NCI-H510A (cell line): Measurements from ENCODE around the gene SESN1.
"Not testable (repeated sequence)": the region's sequence is repeated elsewhere in the genome, so short reads cannot be mapped to it uniquely, and the experiment has no call there.

Experiments used
- DNase-seq: peaks from one replicate; lab custom pipeline; 2025; lab: John Stamatoyannopoulos, UW

Gene SESN1

DNA sequence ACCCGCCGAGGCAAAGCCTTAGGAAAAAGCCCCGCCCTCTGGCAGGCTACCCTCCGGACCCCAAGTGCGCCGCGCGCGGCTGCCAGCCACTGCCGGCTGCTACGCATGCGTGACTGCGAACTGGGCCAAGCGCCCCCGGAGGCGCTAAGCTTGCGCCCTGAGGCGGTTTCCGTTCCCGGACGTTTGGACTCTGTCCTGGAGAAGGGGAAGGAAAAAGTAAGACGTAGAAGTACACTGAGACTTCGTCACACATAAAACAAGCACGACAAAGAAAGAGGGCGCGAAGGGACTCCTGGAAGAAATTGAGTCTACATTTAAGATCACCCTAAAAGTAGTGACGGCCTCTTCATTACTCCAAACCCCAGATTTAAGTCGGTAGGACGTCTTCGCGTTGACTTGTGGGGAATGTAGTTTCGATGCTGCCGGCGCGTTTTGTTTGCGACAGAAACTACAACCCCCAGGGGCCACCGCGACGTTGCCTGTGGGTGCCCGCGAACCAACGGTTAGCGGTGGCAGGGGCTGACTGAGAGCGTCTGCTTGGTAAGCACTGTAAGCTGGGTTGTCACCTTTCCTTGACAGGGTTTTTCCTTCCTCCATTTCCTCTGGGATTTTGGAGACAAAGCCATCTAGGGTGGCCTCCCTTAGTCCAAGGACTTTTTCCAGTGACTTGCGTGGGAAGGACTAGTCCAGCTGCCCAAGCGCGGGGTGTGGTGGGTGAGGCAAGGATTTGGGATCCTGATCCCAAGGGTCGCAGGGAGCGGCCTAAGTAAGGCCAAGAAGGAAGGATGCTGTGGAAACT lies 589 bp upstream of the SESN1 start, which contains the start of gene CEP57L1:
Gene CEP57L1 (plus strand): TSS at position 472 of the 799 bp plus-strand sequence. CDS start 49,715 bp downstream, outside the sequence.
- peak; percentile 60 for DNase-seq

DNA sequence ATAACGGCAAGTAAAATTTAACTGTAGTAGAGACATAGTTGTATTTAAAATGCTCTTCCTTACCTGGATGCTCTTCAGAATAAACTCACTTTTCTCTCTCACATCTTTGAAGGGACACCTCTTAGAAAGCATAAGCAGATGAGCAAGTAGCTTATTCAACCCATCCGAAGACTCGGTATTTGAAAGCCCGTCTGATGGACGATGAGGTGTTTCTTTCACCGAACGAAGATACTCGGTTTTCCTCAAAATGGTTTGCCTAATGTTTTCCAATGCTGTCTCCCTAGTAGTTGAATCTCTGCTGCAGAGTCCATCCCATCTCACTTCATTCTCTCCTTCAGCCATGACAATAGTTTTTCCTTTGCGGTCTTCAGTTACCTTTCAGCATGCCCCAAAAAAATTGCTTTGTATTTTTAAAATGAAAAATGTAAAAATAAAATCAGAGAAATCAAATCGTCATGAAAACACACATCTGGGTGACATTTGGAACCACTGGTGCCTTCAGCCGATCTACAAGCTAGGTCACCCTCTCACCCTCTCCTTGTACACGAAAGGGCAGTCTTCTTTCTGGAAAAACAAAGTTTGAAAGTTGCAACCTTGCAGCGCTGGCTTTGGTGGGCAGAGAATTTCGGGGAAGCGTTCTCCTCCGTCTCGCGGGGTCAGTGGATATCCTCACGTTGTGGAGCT lies 772 bp downstream of the SESN1 start:
- DNase-seq, result no peak

DNA sequence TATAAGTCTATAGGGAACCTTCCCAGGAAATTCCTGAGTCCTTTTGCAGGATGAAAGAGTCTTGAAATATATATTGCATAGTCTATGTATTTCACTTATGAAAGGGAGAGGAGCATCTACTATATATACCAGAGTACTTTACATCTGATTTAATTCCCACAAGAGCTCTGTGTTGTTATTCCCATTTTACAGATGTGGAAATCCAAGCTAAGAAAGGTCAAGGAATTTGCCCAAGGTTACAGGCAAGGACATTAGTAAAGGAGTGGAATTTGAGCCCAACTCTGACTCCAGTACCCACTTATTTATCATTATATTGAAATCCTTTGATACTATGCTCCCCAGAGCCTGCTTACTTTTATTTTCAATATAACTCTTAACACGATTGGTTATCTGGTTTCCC lies 2.6 kb downstream of the SESN1 start:
- no peak for DNase-seq

- no peak for DNase-seq
Observed at GRCh38 chr6:109091314-109092024, 3.2 kb downstream of the SESN1 start.

GRCh38 chr6:109088995-109089394 lies 5.7 kb downstream of the SESN1 start:
- no peak for DNase-seq

GRCh38 chr6:109087661-109088264 lies 6.9 kb downstream of the SESN1 start:
- DNase-seq, result no peak

DNA sequence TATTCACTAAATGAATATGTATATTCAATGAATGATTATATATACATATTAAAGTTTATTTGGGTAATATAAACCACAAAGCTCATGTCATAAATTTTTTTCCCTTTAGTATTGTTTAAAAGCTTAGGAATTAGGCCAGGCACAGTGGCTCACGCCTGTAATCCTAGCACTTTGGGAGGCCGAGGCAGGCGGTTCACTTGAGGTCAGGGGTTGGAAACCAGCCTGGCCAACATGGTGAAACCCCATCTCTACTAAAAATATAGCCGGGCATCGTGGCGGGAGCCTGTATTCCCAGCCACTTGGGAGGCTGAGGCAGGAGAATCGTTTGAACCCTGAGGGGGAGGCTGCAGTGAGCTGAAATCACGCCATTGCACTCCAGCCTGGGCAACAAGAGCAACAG lies 10.5 kb downstream of the SESN1 start:
- DNase-seq, result not testable (repeated sequence)

- DNase-seq, result no peak
Observed at GRCh38 chr6:109083657-109084056, 11.0 kb downstream of the SESN1 start.

DNA sequence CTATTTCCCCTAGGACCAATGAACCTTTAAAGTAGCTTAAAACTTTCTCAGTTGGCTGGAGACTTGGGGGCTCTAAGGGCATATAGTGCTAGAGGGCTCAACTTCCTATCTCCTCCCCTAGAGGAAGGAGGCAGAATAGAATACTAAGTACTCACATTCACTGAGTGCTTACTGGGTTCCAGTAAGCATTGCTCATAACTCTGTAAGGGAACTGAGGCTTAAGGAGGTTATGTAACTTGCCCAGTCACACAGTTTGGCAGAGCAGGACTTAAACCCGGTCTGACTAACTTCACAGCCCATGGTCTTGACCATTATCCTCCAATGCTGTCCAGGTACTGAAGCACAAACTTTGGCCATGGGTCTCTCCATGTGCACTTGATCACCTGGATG lies 12.5 kb downstream of the SESN1 start:
- no peak for DNase-seq

- DNase-seq, result no peak
Observed at GRCh38 chr6:109081516-109082187, 13.0 kb downstream of the SESN1 start.

DNA sequence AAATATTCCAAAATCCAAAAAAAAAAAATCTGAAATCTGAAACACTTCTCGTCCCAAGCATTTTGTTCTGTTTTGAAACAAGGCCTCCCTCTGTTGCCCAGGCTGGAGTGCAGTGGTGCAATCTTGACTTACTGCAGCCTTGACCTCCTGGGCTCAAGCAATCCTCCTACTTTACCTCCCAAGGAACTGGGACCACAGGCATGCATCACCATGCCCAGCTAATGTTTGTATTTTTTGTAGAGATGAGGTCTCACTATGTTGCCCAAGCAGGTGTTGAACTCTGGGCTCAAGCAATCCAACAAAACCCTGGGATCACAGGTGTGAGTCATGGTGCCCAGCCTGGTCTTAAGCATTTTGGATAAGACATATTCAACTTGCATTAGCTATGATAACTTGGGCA lies 13.6 kb downstream of the SESN1 start:
- DNase-seq, result no peak

DNA sequence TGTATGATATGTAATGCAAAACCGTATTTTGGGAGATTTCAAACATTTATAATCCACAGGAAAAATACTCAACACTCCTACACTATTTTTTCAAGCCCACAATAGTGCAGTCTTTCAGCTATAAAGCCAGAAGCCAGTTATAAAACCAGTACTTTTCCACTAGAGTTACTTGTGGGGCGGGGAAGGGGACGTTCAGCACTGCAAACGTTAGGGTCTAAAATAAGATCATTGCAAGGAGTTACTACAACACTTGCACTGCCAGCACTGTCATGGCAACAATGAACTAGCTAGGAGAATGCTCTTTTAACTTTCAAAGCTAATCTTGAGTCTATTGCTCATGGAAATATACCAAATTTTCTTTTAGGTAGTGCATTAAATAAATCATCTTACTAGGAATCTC lies 14.7 kb downstream of the SESN1 start:
- DNase-seq, result no peak

DNA sequence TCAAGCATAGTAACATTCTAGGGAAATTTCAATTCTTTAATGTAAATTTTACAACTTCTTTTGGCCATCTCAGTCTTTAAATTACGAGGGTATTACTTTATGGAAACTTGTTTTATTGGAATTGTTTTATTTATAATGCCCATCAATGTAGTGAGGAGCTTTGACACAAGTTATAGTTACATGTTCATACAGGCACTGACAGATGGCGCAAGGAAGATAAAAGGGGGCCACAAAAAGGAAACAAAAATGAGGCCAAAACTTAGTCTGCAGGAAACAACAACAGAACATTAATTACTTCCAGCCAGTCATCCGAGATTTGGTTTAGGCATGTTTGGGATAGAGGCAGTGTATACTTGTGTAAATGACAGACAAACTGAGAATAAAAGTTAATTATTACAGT lies 18.3 kb downstream of the SESN1 start:
- DNase-seq, result no peak

- no peak for DNase-seq
Observed at GRCh38 chr6:109075934-109076333, 18.7 kb downstream of the SESN1 start.

DNA sequence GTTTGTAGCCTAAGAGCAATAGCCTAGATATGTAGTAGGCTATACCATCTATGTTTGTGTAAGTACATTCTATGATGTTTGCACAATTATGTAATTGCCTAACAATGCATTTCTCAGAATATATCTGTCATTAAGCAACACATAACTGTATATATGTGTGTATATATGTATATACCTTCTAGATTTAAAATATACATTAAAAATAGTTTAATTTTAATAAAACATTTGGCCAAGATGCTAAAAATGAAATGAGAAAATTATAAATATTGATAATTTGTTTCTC lies 20.6 kb downstream of the SESN1 start:
- DNase-seq, result no peak

- DNase-seq, result no peak
Observed at GRCh38 chr6:109073344-109074132, 21.1 kb downstream of the SESN1 start.

DNA sequence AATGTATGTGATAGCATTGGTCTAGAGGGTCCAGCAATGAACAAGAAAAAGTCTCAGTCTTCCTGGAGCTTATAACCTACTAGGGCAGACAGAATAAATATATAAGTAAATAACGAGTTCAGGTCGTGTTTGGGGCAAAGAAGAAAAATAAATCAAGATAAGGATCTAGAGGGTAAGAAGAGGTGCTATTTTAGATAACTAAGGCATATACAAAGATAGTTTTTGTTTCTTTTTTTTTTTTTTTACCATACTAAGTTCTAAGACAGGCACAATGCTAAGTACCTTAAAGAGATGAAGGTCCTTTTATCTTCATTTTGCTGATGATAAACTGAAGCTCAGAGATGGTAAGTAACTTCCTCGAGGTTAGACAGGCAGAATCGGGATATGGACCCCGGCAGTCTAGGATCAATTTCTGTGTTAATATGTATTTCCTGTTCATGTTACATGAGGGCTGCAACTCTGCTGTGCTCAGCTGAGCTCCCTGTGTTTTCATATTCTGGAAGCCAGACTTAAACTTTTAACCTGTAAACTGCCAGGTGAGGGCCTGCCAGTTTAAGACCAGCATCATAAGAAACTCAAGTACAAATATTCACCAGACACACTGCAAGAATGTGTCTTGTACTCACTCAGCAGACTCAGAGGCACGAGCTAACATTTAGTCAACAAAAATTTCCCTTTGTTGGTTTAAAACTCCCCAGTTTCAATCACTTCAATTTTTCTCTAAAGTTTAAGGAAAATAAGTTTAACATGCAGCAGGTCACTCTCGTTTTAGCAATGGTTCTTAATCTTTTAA lies 23.3 kb downstream of the SESN1 start:
- no peak for DNase-seq

GRCh38 chr6:109069746-109070145 lies 24.9 kb downstream of the SESN1 start:
- no peak for DNase-seq

DNA sequence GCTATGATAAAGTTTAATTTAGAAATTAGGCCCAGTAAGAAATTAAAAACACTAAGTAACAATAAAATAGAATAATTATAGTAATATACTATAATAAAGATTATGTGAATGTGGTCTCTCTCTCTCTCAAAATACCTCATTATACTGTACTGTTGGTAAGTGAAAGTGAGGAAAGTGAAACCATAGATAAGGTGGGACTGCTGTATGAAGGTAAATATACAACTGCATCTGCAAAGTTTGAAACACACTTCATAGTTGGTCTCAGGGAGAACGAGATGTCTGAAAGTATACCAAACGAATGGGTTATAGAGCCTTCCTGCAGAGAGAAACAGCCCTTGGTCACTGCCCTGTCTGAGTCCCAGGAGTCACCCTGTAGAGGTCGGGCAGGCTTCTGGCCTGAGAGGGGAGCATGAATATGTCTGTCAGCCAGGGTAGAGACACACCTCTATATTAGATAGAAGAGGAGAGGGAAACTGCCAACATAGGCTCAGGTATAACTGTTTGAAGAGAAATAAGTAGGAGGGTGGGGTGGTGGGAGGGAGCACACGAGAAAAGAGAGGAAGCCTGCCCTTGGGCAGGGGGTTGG lies 31.8 kb downstream of the SESN1 start:
- no peak for DNase-seq

DNA sequence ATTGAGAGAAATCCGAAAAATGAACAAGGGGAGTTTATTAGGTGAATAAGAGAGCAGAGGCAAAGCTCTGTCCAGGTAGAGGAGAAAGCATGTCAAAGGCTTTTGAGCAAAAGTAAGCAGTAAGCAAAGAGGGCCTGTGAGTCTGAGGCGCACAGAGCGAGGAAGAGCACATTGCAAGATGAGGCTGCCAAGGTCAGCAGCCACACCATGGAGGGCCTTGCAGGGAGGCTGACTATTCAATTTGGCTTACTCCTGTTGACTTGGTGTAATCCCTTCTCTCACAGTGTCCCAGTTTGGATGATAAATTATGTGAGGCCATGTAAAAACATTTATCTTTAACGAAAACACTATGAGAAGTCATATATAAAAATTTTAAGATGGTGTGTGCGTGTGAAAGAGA lies 32.4 kb downstream of the SESN1 start:
- DNase-seq, result no peak
